ENCODE results near the gene ATP5IF1. TPM values are rescaled to one million over a fixed set of nuclear protein-coding genes. Genes with fewer than 3 reads are reported as not detected.

Gene ATP5IF1
- total and polyA plus RNA-seq, 9 of the 15 experiments (the other 6 are each of a cell fraction or from before 2014, with no cell fraction given) = 292 to 1,422 (median 388) TPM

- TF ChIP-seq THRB (CRISPR knock-in tag; conservative IDR thresholded peaks at IDR 0.05) = no peak
Measured at GRCh38 chr1:28229089-28229488, 6.8 kb upstream of the ATP5IF1 start (continued).

GRCh38 chr1:28229996-28230395, 5.9 kb upstream of the ATP5IF1 start:
- Histone ChIP-seq H3K36me3 (ENCODE audit: control insufficient read depth, insufficient read depth, low read length) (peaks cover 61% of the 10 kb centered on the region), H3K4me3 (no peak overlapping the region), H3K4me1 (replicated peaks in 1 of 2; ENCODE audit: control insufficient read depth in 2 of 2, insufficient read depth in 2 of 2, low read length in 2 of 2) (peaks cover 5 to 28% of the 10 kb centered on the region in 2 experiments; a peak in 4 of 5 replicates), H3K9me3 (replicated peaks; ENCODE audit: control insufficient read depth, insufficient read depth, low read depth, low read length) (no peaks in the 10 kb centered on the region), H3K9me1 (ENCODE audit: control insufficient read depth, insufficient read depth, low read length) (peaks cover 3% of the 10 kb centered on the region), H3K27ac (ENCODE audit: extremely low read depth, low read depth, low read length) (no peak overlapping the region), H3K9ac (ENCODE audit: insufficient read depth in 1 of 2, low read depth in 2 of 2, low read length in 2 of 2) (no peak overlapping the region), H3K27me3 (ENCODE audit: control insufficient read depth in 2 of 2, insufficient read depth in 2 of 2, low read length in 2 of 2) (no peaks in the 10 kb centered on the region), H4K20me1 (replicated peaks; ENCODE audit: control insufficient read depth, insufficient read depth, low read length) (no peaks in the 10 kb centered on the region; the same call in 1 of the 2 replicates), H3K79me2 (ENCODE audit: control insufficient read depth, insufficient read depth, low read length) (peaks cover 56% of the 10 kb centered on the region), H2AFZ (ENCODE audit: low read depth, low read length) (no peak overlapping the region), H3K4me2 (ENCODE audit: insufficient read depth, low read length) (no peak overlapping the region)
- DNase-seq (ENCODE audit: extremely low read depth in 1 of 4, low spot score in 3 of 4) = no peak
- intact Hi-C loops (cut with micrococcal nuclease) = loop anchor here (10.0 kb wide), 1 partner anchor 415 kb away; the partner anchor contains the start of genes RNU11 and TAF12
- TF ChIP-seq PML (IDR thresholded peaks at IDR 0.05; ENCODE audit: low read length) (no peak), ILK (tag; IDR thresholded peaks at IDR 0.05; ENCODE audit: borderline replicate concordance, low read depth) (no peak), HDAC2 (IDR thresholded peaks at IDR 0.05) (no peak), ZNF584 (CRISPR knock-in tag; IDR thresholded peaks at IDR 0.05; ENCODE audit: low read depth) (no peak), PPARD (CRISPR knock-in tag; IDR thresholded peaks at IDR 0.05) (no peak), HMGXB4 (CRISPR knock-in tag; IDR thresholded peaks at IDR 0.05) (no peak), PATZ1 (CRISPR knock-in tag; IDR thresholded peaks at IDR 0.05; ENCODE audit: borderline replicate concordance) (no peak), SUPT5H (IDR thresholded peaks at IDR 0.05) (no peak), MECOM (CRISPR knock-in tag; IDR thresholded peaks at IDR 0.05) (no peak), FOXP4 (CRISPR knock-in tag; IDR thresholded peaks at IDR 0.05; ENCODE audit: borderline replicate concordance) (no peak), SMAD4 (CRISPR knock-in tag; conservative IDR thresholded peaks at IDR 0.05) (no peak), BRF1 (IDR thresholded peaks at IDR 0.05; ENCODE audit: borderline replicate concordance, extremely low read depth, insufficient read length) (no peak)
- ATAC-seq = no peak
- POLR2A ChIA-PET = interaction anchor here (0.6 kb wide), 1 partner anchor 30 kb away, joined by 3 read pairs; no protein-coding TSS in a partner anchor
- in situ Hi-C loops (cut with MboI) = no loop called here
- WGBS (ENCODE audit: insufficient coverage, low coverage, missing lambda C conversion rate) = 96% methylated on average over 2 of the region's 2 CpGs
- no peak for FAIRE-seq
- CTCF ChIA-PET (ENCODE audit: low intra/inter-chr PET ratio) = no interaction called here
- BruUV-seq (replicated peaks) = no TSS peak

All from K562 (cell line).